NCI-H82 treated with DMSO at 0.1 percent for 48 hours (cell line): ENCODE data around the gene IQCK.
"Not testable (repeated sequence)": the region's sequence is repeated elsewhere in the genome, so short reads cannot be mapped to it uniquely, and the experiment has no call there.

ENCODE experiments used
- DNase-seq: peaks from one replicate; lab custom pipeline; 2025; ENCODE audit not compliant: unreplicated experiment; lab: John Stamatoyannopoulos, UW

The IQCK gene

GRCh38 chr16:19801369-19801768, 83.3 kb downstream of the IQCK start:
- DNase-seq, result not testable (repeated sequence)

GRCh38 chr16:19801824-19802223, 83.8 kb downstream of the IQCK start:
- DNase-seq, result not testable (repeated sequence)

GRCh38 chr16:19802612-19803011, 84.5 kb downstream of the IQCK start:
- DNase-seq, result no peak

GRCh38 chr16:19804538-19805323, 86.7 kb downstream of the IQCK start:
- no peak for DNase-seq

GRCh38 chr16:19805459-19806162, 87.5 kb downstream of the IQCK start:
- no peak for DNase-seq

- no peak for DNase-seq
These were observed 90.1 kb downstream of the IQCK start for GRCh38 chr16:19808061-19808641.

GRCh38 chr16:19809121-19809635, 91.1 kb downstream of the IQCK start:
- no peak for DNase-seq

- DNase-seq, result no peak
These were observed 91.6 kb downstream of the IQCK start for GRCh38 chr16:19809693-19810092.

GRCh38 chr16:19810817-19811731, 93.0 kb downstream of the IQCK start:
- DNase-seq, result no peak

- no peak for DNase-seq
These were observed 94.9 kb downstream of the IQCK start for GRCh38 chr16:19812986-19813385.

- no peak for DNase-seq
These were observed 97.3 kb downstream of the IQCK start for GRCh38 chr16:19815418-19815817.

GRCh38 chr16:19817122-19817521, 99.1 kb downstream of the IQCK start:
- DNase-seq, result no peak

GRCh38 chr16:19817875-19818274, 99.8 kb downstream of the IQCK start:
- DNase-seq, result no peak

- no peak for DNase-seq
These were observed 104.5 kb downstream of the IQCK start for GRCh38 chr16:19822533-19822932.

- DNase-seq, result no peak
These were observed 105.3 kb downstream of the IQCK start for GRCh38 chr16:19823322-19823721.

- DNase-seq, result no peak
These were observed 106.1 kb downstream of the IQCK start for GRCh38 chr16:19824216-19824615.

- DNase-seq, result no peak
These were observed 112.0 kb downstream of the IQCK start for GRCh38 chr16:19829844-19830692.

GRCh38 chr16:19830902-19831560, 113.0 kb downstream of the IQCK start:
- no peak for DNase-seq

- no peak for DNase-seq
These were observed 113.6 kb downstream of the IQCK start for GRCh38 chr16:19831678-19832077.
